ENCODE data around the gene ADAM33.
A peak's percentile ranks its signal among the peaks of the same experiment; 100 is the strongest.

ADAM33 gene

DNA sequence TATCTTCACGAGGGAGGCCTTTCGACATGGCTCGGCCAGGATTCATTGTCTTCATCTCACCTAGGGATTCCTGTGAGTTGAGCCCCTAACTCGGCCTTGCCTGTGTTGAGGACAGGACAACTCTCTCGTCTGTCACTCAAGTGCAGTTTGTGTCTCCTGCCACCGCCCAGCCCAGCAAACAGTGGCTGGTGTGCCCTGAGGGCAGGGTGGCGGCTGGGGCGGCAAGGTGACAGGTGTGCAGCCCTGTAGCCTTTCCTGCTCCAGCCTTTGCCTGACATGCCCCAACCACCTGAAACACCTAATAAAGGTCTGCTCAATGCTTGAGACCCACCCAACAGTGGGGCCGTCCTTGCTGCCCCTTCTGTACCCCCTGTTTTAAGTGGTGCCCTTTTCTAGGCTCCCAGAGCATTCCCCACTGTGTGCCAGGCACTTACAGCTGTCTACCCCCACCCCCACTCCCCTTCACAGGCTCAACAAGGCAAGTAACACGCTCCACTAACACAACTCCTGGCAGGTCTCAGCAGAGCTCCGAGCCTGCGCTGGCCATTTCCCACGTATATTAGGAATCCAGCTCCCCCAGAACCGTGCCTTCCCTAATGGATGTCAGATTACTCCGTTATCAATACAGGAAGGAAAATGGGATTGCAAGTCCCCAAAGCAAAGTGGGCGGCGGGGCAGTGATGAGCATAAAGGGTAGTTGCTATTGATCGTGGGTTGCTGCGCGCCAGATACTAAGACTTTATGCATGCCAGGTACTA lies 36.3 kb downstream of the ADAM33 start:
- DNase-seq, result no peak

GRCh38 chr20:3640259-3640658 lies 41.6 kb downstream of the ADAM33 start:
- DNase-seq, result no peak

DNA sequence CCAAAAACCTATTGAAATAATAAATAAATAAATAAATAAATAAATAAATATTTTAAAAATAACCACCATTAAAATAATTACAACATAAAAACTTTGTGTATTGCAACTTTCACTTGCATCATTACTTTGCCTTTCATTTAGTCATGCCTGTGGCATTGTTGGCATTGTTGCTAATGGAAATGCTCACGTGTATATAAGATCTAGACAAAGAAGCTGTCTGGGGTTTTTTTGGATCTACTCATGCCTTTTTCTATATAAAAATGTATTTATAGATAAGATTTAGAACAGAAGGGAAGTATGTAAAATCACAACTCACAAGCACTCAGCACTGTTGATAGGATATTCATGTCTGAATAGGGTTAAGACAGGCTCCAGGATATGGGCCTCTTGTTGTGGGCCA lies 46.5 kb downstream of the ADAM33 start:
- no peak for DNase-seq

DNA sequence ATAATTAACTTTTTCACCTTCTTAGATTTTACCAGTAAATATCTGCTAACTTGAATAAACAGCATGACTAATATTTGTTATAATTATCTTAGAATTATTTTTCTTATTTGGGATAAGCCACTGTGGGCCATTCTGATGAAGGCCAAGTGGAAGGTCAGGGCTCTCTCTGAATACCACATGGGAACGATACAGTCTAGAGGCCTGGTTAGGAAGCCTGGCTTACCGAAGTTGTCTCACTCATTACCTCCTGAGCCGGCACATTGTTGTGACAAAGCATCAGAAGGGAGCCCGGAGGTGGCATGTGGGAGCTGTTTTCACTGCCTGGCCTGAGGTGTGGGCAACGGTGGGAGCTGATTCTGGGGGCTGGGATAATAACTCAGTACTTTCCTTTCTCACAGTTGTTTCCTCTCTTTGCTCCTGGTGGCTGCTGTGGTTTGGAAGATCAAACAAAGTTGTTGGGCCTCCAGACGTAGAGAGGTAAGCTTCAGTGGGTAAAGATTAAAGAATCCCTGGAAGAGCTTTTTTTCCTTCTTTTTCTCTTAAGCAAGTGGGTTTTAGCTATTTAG lies 47.8 kb downstream of the ADAM33 start:
- DNase-seq, result no peak

- peak; percentile 1 for DNase-seq
Measured at GRCh38 chr20:3632311-3633004, 49.4 kb downstream of the ADAM33 start.

GRCh38 chr20:3631534-3631933 lies 50.3 kb downstream of the ADAM33 start:
- DNase-seq, result no peak

GRCh38 chr20:3630429-3630828 lies 51.4 kb downstream of the ADAM33 start:
- no peak for DNase-seq

DNA sequence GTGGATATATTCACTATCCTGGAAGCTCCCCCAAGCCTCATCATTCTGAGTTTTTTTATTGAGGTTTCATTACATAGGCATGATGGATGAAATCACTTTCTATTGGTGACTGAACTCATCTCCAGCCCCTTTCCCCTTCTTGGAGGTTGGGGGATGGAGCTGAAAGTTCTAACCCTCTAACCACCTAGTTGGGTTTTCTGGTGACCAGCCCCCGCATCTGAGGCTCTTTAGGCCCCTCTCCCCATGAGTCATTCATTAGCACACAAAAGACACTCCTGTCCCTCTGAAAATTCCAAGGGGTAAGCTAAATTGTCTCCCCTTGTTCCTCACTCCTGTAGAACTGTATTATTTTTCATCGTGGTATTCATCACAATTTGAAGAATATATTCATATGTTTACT lies 51.9 kb downstream of the ADAM33 start:
- DNase-seq, result no peak

DNA sequence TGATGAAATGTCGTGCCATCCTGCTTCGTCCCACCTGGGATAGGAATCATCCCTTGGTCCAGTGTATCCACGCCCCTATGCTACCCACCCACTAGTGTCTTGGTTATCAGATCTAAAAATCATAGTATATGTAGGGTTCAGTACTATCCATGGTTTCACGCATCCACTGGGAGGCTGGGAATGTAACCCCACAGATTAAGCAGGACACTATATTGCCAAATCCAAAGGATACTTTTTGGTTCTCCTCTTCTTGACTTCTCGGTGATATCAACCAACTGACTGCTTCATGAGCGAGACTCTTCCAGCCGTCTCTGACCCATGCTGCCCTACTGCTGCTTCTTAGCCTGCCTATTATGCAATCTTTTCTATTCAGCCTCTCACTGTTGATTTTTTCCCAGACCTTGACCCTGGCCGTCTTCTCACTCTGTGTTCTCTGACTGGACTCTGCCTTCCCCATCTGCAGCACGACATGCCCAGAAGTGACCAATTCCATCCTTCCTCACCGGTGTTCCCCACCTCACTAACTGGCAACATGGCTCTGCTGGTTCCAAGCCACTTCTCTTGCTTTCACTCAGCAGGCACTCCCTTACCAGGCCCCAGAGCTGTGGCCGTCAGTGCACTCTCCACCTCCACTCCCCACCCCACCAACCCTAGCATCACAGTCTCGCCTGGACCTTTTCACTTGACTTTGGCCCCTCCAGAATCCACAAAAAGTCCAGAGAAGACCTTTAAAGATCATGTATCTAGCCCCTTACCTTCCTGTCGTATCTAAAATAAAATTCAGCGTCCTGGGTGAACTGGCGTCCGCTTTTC lies 53.1 kb downstream of the ADAM33 start:
- no peak for DNase-seq

DNA sequence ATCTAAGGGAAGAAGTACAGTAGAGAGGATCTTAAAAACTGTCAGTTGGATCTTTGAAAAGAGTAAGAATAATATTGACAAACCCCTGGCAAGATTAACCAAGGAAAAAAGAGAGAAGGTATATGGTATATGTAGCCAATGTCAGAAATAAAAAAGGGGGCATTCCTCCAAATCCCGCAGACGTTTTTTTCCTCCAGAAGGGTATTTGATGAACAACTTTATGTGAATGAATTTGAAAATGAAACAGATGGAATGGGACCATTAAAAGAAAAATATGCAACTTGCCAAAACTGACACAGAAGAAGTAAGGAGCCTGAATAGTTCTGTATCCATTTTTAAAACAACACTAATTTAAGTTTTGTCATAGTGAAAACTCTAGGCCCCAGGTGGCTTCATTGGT lies 54.3 kb downstream of the ADAM33 start:
- no peak for DNase-seq

- DNase-seq, result no peak
Measured at GRCh38 chr20:3622406-3622805, 59.4 kb downstream of the ADAM33 start.

DNA sequence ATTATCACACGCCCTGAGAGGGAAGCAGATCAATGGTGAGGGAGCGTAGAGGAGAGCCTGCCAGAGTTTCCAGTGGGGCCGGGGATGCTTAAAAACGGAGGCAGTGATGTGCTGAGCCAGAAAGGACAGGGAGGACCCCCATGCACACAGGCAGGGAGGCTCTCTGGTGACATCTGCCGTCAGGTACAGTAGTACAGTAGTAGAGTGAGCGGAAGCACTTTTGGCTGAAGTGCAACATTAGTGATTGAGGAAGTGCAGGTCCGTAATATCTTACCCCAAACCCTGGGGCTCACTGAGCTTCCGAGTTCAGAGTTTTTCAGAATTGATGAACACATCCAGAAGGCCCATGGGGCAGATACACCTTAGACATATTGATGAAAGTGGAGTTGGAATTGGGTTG lies 60.7 kb downstream of the ADAM33 start:
- DNase-seq, result no peak
